Activated CD4-positive, alpha-beta T cell treated with anti-CD3 and anti-CD28 coated beads for 4 hours (primary cell): ENCODE measurements around the gene EVL.
"Not testable (repeated sequence)": the region's sequence is repeated elsewhere in the genome, so short reads cannot be mapped to it uniquely, and the experiment has no call there.

Source experiments
- DNase-seq, 2 donors: peaks; one replicate each; pipeline ENCODE4 v3.0.0-alpha.2; 2020

The EVL gene

GRCh38 chr14:100065111-100065871 lies at the start of gene EVL:
TSS of gene EVL (plus strand) at chr14:100065422. CDS start at chr14:100065501, 79 bp downstream.
- peak; percentile 87 to 89 for DNase-seq

GRCh38 chr14:100017553-100017952 lies 47.7 kb upstream of the EVL start:
- no peak for DNase-seq

- no peak for DNase-seq
These were observed 47.2 kb upstream of the EVL start for GRCh38 chr14:100018054-100018453.

GRCh38 chr14:100018482-100018881 lies 46.7 kb upstream of the EVL start:
- no peak for DNase-seq

- DNase-seq = no peak
These were observed 46.0 kb upstream of the EVL start for GRCh38 chr14:100019156-100019744.

- DNase-seq = no peak
These were observed 44.6 kb upstream of the EVL start for GRCh38 chr14:100020629-100021028.

- no peak for DNase-seq
These were observed 42.3 kb upstream of the EVL start for GRCh38 chr14:100022772-100023451.

- DNase-seq = peak; percentile 6 to 14
These were observed 40.1 kb upstream of the EVL start for GRCh38 chr14:100025111-100025510.

- DNase-seq = no peak
These were observed 37.3 kb upstream of the EVL start for GRCh38 chr14:100027771-100028490.

GRCh38 chr14:100028990-100029677 lies 36.1 kb upstream of the EVL start:
- no peak for DNase-seq

GRCh38 chr14:100030006-100030405 lies 35.2 kb upstream of the EVL start:
- not testable (repeated sequence) for DNase-seq

- no peak for DNase-seq
These were observed 34.6 kb upstream of the EVL start for GRCh38 chr14:100030452-100031153.

GRCh38 chr14:100031506-100032281 lies 33.5 kb upstream of the EVL start:
- no peak for DNase-seq

GRCh38 chr14:100032738-100033137 lies 32.5 kb upstream of the EVL start:
- no peak for DNase-seq

GRCh38 chr14:100033347-100034075 lies 31.7 kb upstream of the EVL start:
- DNase-seq = no peak

- no peak for DNase-seq
These were observed 30.8 kb upstream of the EVL start for GRCh38 chr14:100034468-100034867.

- no peak for DNase-seq
These were observed 30.2 kb upstream of the EVL start for GRCh38 chr14:100034961-100035500.

- DNase-seq = no peak
These were observed 29.5 kb upstream of the EVL start for GRCh38 chr14:100035700-100036099.

GRCh38 chr14:100037353-100037752 lies 27.9 kb upstream of the EVL start:
- DNase-seq = no peak

GRCh38 chr14:100038065-100038464 lies 27.2 kb upstream of the EVL start:
- no peak for DNase-seq
